Endothelial cell of umbilical vein (primary cell): ENCODE measurements around the gene PLEKHH2.

ENCODE experiments used
- CTCF ChIP-seq, 2 donors: IDR thresholded peaks; 1 replicate in 1 of 2; 2 replicates in 1 of 2; pipeline ENCODE4 v1.5.1; 2011; ENCODE audit warnings: low read length in 2 of 2, mild to moderate bottlenecking in 2 of 2, moderate library complexity in 2 of 2, control low read depth in 1 of 2, inconsistent platforms in 1 of 2, low read depth in 1 of 2; ENCODE audit not compliant: insufficient read depth in 1 of 2; ENCODE audit errors: extremely low read depth in 1 of 2
- EZH2 ChIP-seq: IDR thresholded peaks from 2 replicates; pipeline ENCODE4 v1.6.1; 2012; ENCODE audit warnings: borderline replicate concordance, low read depth, mild to moderate bottlenecking, moderate library complexity, low read length, inconsistent platforms; ENCODE audit not compliant: severe bottlenecking
- MYC ChIP-seq: IDR thresholded peaks from one replicate; pipeline ENCODE4 v1.6.1; 2011; ENCODE audit warnings: mild to moderate bottlenecking, low read depth, low read length
- POLR2AphosphoS5 ChIP-seq: IDR thresholded peaks from 2 replicates; pipeline ENCODE4 v1.6.1; 2012; ENCODE audit warnings: low read depth, mild to moderate bottlenecking, control low read depth, low read length, moderate library complexity; ENCODE audit not compliant: insufficient read depth

- TF ChIP-seq CTCF (IDR thresholded peaks at IDR 0.05; ENCODE audit: extremely low read depth in 1 of 2, insufficient read depth in 1 of 2, low read depth in 1 of 2, low read length in 2 of 2) (no peak), POLR2AphosphoS5 (no peak), MYC (no peak), EZH2 (no peak)
These were observed 88.7 kb downstream of the PLEKHH2 start for GRCh38 chr2:43725711-43726246.
